Naive B cell (primary cell): Measurements from ENCODE around the gene NFATC2. TPM values are rescaled to one million over a fixed set of nuclear protein-coding genes. Genes with fewer than 3 reads are reported as not detected.

Experiments used
- ATAC-seq, 2 donors: fragments of 150-1000 bp; cut with Tn5 transposase; 2 replicates each; pipeline ENCODE4 v1.10.0; 2021; ENCODE audit warnings: low read depth in 2 of 2, mild to moderate bottlenecking in 2 of 2, moderate library complexity in 2 of 2
- DNase-seq: peaks from one replicate; pipeline ENCODE4 v3.0.0; 2022
- H3K27ac Mint-ChIP-seq, 6 donors: one replicate each; pipeline ENCODE4 v1.8.0; 2020 to 2022; ENCODE audit warnings: mild to moderate bottlenecking in 6 of 6, mixed read lengths in 6 of 6, moderate library complexity in 5 of 6, inconsistent platforms in 2 of 6
- H3K27me3 Mint-ChIP-seq, 3 donors: one replicate each; pipeline ENCODE4 v1.8.0; 2021 to 2022; ENCODE audit warnings: mixed read lengths in 3 of 3, mild to moderate bottlenecking in 1 of 3
- H3K36me3 Mint-ChIP-seq, 2 donors: one replicate each; pipeline ENCODE4 v1.8.0; 2020 to 2022; ENCODE audit warnings: mixed read lengths in 2 of 2, inconsistent platforms in 1 of 2, mild to moderate bottlenecking in 1 of 2
- H3K4me1 Mint-ChIP-seq, 3 donors: one replicate each; pipeline ENCODE4 v1.8.0; 2020 to 2022; ENCODE audit warnings: mixed read lengths in 3 of 3, inconsistent platforms in 1 of 3, mild to moderate bottlenecking in 1 of 3, moderate library complexity in 1 of 3
- H3K4me3 Mint-ChIP-seq, 8 donors: one replicate each; pipeline ENCODE4 v1.8.0; 2020 to 2022; ENCODE audit warnings: mild to moderate bottlenecking in 8 of 8, mixed read lengths in 8 of 8, moderate library complexity in 8 of 8, inconsistent platforms in 2 of 8
- H3K9me3 Mint-ChIP-seq, 7 donors: one replicate each; pipeline ENCODE4 v1.8.0; 2020 to 2022; ENCODE audit warnings: mixed read lengths in 7 of 7, mild to moderate bottlenecking in 5 of 7, inconsistent platforms in 2 of 7, moderate library complexity in 1 of 7
- polyA plus RNA-seq, 6 donors: library from polyadenylated mRNA; unstranded; fragments of 300-500 nt; fragmentation: Illumina TruSeq; gene quantifications; one replicate each; pipeline ENCODE4 v1.2.3, GENCODE V29; 2021; ENCODE audit warnings: low read depth in 6 of 6

NFATC2 gene
- polyA plus RNA-seq, 6 donors from 2014 or later: 4.6 to 22.9 (median 14.6) TPM

DNA sequence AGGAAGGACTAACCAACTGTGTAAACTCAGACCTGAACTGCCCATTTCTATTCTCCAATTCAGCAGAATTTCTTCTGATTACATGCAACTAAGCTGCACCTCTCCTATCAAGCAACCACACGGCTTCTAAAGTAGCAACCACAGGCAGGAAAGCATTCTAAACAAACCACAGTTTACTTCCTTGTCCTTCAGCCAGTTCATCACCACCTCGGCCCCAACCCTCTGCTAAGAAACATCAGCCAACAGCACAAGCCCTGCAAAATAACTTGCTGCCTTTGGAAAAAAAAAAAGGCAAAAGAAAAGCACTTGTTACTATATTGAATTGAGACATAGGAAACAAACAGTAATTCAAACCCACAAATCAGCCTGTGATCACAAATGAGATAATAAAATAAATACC, 140.3 kb downstream of the NFATC2 start:
- peak overlapping the region; percentile 90 to 99 (median 98) for H3K27ac Mint-ChIP-seq
- no peaks in the 10 kb centered on the region for H3K27me3 Mint-ChIP-seq
- DNase-seq: no peak
- no peaks in the 10 kb centered on the region for H3K9me3 Mint-ChIP-seq
- peak in 1 of 2 donors; percentile 9 for ATAC-seq
- H3K4me1 Mint-ChIP-seq: peaks cover 55 to 82% (median 56%) of the 10 kb centered on the region in 3 donors
- peak overlapping the region in 5 of 8 donors; percentile 3 to 80 (median 43) for H3K4me3 Mint-ChIP-seq
- H3K36me3 Mint-ChIP-seq: peaks cover 5 to 14% of the 10 kb centered on the region in 2 donors

GRCh38 chr20:51401496-51401895, 141.0 kb downstream of the NFATC2 start:
- H3K9me3 Mint-ChIP-seq: no peaks in the 10 kb centered on the region
- ATAC-seq: no peak
- H3K4me1 Mint-ChIP-seq: peaks cover 51 to 79% (median 53%) of the 10 kb centered on the region in 3 donors
- peaks cover 0 to 7% of the 10 kb centered on the region in 2 donors for H3K36me3 Mint-ChIP-seq
- no peak for DNase-seq
- peak overlapping the region; percentile 98 to 99 (median 98) for H3K27ac Mint-ChIP-seq
- H3K27me3 Mint-ChIP-seq: no peaks in the 10 kb centered on the region
- peak overlapping the region in 2 of 8 donors; percentile 46 to 83 for H3K4me3 Mint-ChIP-seq

DNA sequence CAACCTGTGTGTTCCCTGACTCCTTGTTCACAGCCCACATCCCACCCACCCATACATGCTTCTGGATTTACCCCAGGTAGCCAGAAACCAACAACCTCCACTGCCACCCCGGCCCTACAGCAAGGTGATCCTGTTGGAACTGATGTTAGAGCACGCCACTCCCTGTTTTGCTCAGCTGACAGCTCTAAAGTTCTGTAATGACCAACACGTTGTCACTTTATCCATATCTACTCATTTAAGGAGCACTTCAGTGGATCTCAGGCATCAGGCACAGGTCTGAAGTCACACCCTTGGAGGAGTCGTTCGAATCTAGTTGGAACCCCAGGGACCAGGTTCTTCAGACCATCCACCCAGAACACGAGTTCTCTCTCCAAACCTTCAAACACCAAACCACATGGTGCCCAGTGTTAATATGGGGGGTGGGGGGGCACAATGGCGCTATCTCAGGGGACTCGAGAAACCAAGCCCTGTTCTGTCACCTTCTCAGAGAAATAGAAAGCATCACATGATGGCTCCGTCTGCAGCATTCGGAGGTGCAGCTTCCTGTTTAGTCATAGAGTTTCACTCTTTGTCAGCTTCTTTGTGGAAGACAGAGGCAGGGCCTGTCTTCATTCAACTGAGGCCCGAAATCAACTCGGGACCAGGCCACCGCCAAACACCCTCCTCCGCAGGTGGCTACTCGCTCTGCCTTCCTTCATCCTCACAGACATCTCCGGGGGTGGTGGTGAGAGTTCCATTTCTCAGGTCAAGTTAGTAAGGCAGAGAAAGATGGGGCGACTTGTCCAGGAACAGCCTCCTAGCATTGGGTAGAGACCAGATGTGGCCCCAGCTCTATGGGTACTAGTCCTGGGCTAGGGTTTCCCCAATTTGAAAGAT, 142.2 kb downstream of the NFATC2 start:
- Mint-ChIP-seq H3K27ac (peak overlapping the region; percentile 98 to 99 (median 98)), H3K36me3 (peaks cover 0 to 7% of the 10 kb centered on the region in 2 donors), H3K4me1 (peaks cover 46 to 68% (median 53%) of the 10 kb centered on the region in 3 donors), H3K4me3 (peak overlapping the region; percentile 34 to 88 (median 78)), H3K9me3 (no peaks in the 10 kb centered on the region), H3K27me3 (no peaks in the 10 kb centered on the region)
- ATAC-seq: peak; percentile 73 to 77
- peak; percentile 79 for DNase-seq

DNA sequence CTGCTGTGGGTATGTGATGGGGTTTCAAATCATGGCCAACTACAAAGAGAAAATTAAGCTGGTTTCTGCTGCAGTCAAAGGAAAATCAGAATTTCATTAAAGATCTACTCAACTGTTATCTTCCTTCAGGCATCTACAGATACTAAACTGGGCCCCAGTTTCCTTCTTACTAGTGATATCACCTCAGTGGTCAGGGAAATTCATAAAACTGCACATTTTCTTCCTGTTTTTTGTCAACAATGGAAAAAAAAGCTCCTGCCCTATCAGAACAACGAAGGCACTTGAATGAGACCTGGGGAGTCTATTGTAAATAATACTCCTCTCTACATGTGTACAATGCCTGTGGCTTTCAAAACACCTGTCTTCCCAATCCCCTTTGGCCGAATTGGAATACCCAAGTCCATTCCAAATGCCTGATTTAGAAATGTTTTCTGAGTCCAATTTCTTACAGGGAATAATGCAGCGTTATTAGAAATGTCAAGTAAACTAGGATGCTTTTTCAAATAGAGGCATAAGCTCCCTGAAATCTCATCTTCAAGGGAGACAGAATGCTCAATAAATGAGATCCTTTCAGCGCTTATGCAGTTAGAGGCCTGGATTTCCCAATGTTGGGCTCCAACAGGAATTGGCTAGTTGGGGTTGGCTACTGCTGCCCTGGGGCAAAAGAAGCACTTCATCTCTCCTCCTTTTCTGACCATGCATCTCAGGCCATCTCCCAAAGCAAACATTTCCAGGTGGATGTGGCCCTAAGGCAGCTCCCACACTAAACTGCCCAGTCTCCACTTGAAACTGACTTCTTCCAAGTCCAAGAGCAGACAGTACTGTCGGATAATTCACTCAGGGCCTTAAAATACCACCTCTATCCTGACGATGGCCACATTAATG, 143.3 kb downstream of the NFATC2 start:
- Mint-ChIP-seq H3K36me3 (peaks cover 0 to 15% of the 10 kb centered on the region in 2 donors), H3K27me3 (no peaks in the 10 kb centered on the region), H3K4me1 (peaks cover 36 to 62% (median 47%) of the 10 kb centered on the region in 3 donors), H3K4me3 (peak overlapping the region in 1 of 8 donors; percentile 72), H3K9me3 (no peaks in the 10 kb centered on the region), H3K27ac (peak overlapping the region; percentile 61 to 99 (median 98))
- ATAC-seq (no peak), DNase-seq (no peak)

DNA sequence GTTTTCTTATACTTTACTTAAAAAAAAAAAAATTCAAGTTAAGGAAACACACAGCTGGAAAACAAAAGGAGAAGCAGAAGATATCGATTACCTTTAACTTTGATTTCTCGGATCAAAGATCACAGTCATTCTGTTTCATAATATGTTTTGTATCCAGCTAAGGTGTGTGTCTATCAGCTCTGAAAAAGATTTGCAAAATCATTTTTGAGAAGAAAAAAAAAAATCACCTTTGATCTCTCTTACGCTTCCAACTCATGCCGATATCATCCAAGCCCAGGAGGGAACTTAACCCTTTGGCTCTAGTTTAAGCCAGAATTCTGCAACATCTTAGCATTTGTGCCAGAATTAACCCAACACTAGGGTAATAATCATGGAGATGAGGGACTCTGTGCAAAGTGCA, 144.0 kb downstream of the NFATC2 start:
- Mint-ChIP-seq H3K27ac (peak overlapping the region in 3 of 6 donors; percentile 19 to 98 (median 61)), H3K4me3 (no peak overlapping the region), H3K27me3 (no peaks in the 10 kb centered on the region), H3K9me3 (no peaks in the 10 kb centered on the region), H3K4me1 (peaks cover 33 to 56% (median 45%) of the 10 kb centered on the region in 3 donors), H3K36me3 (peaks cover 0 to 17% of the 10 kb centered on the region in 2 donors)
- DNase-seq (no peak), ATAC-seq (no peak)

- Mint-ChIP-seq H3K36me3 (peaks cover 0 to 17% of the 10 kb centered on the region in 2 donors), H3K27ac (no peak overlapping the region), H3K4me3 (no peak overlapping the region), H3K9me3 (no peaks in the 10 kb centered on the region), H3K27me3 (no peaks in the 10 kb centered on the region), H3K4me1 (peaks cover 29 to 51% (median 43%) of the 10 kb centered on the region in 3 donors)
- ATAC-seq (no peak), DNase-seq (no peak)
These were observed 144.4 kb downstream of the NFATC2 start for GRCh38 chr20:51398083-51398482.

- peaks cover 9 to 17% of the 10 kb centered on the region in 2 donors for H3K36me3 Mint-ChIP-seq
- peaks cover 22 to 42% (median 33%) of the 10 kb centered on the region in 3 donors for H3K4me1 Mint-ChIP-seq
- DNase-seq (no peak), ATAC-seq (no peak)
- peak overlapping the region in 2 of 6 donors; percentile 38 to 76 for H3K27ac Mint-ChIP-seq
- peak overlapping the region in 1 of 8 donors; percentile 6 for H3K4me3 Mint-ChIP-seq
- H3K9me3 Mint-ChIP-seq: no peaks in the 10 kb centered on the region
- H3K27me3 Mint-ChIP-seq: no peaks in the 10 kb centered on the region
These were observed 145.4 kb downstream of the NFATC2 start for GRCh38 chr20:51397137-51397536.

- H3K27me3 Mint-ChIP-seq: no peaks in the 10 kb centered on the region
- no peaks in the 10 kb centered on the region for H3K9me3 Mint-ChIP-seq
- H3K36me3 Mint-ChIP-seq: peaks cover 10 to 17% of the 10 kb centered on the region in 2 donors
- no peak overlapping the region for H3K4me3 Mint-ChIP-seq
- peak overlapping the region in 1 of 6 donors; percentile 66 for H3K27ac Mint-ChIP-seq
- DNase-seq: no peak
- H3K4me1 Mint-ChIP-seq: peaks cover 16 to 35% (median 26%) of the 10 kb centered on the region in 3 donors
- no peak for ATAC-seq
These were observed 146.1 kb downstream of the NFATC2 start for GRCh38 chr20:51396365-51396909.

DNA sequence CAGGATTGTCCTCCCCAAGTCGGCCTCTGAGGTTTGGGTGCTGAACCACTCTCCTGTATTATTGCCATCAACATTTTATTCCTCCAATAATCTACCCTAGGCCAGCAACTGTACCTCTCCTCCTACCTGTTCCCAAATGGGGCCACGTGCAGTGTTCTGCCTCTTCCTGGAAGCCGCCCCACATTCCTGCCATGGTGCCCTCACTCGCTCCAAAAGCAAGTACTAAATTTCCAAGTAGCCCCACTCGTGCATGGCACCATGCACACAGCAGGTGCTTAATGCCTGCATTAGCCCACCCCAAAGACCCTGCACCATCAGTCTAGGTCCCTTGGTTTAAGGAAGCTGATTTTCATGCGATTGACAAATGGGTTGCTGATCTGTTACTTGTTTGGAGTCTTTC, 147.8 kb downstream of the NFATC2 start:
- no peak overlapping the region for H3K4me3 Mint-ChIP-seq
- H3K27ac Mint-ChIP-seq: peak overlapping the region in 4 of 6 donors; percentile 5 to 87 (median 66)
- no peaks in the 10 kb centered on the region for H3K27me3 Mint-ChIP-seq
- no peak for ATAC-seq
- no peak for DNase-seq
- H3K36me3 Mint-ChIP-seq: peaks cover 10% of the 10 kb centered on the region in 2 donors
- no peaks in the 10 kb centered on the region for H3K9me3 Mint-ChIP-seq
- H3K4me1 Mint-ChIP-seq: peaks cover 5 to 17% (median 9%) of the 10 kb centered on the region in 3 donors

GRCh38 chr20:51393571-51393970, 148.9 kb downstream of the NFATC2 start:
- H3K27me3 Mint-ChIP-seq: no peaks in the 10 kb centered on the region
- H3K36me3 Mint-ChIP-seq: peaks cover 10% of the 10 kb centered on the region in 2 donors
- no peaks in the 10 kb centered on the region for H3K9me3 Mint-ChIP-seq
- H3K27ac Mint-ChIP-seq: no peak overlapping the region
- H3K4me1 Mint-ChIP-seq: peaks cover under 1 to 10% (median 7%) of the 10 kb centered on the region in 3 donors
- no peak overlapping the region for H3K4me3 Mint-ChIP-seq
- DNase-seq: no peak
- no peak for ATAC-seq

DNA sequence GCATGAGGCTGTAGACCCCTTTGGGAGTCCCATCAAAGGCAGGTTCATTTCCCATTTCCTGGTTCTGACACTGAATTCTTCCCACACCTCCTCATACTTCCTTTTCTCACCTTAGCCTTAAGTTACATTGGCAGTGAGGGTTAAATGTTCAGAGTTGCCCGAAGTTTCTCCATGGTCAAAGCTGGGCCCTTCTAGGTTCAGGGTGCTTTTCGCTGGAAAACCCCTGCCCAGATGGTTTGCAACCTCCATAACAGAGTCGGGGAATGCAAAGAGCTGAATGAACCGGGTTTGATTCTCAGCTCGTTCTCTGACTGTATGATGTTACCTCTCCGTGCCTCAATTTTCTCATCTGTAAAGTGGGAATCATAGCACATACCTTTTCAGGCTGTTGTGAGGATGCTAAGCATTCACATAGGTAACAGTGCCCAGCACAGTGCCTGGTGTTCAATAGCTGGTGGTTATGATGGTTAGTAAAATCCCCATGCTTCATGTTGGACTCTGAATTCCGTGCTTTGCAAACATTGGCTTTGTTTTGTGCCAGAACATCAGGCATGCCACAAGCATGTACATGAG, 149.8 kb downstream of the NFATC2 start:
- Mint-ChIP-seq H3K27me3 (no peaks in the 10 kb centered on the region), H3K4me3 (no peak overlapping the region), H3K4me1 (peaks cover 0 to 10% (median 7%) of the 10 kb centered on the region in 3 donors), H3K36me3 (peaks cover 10% of the 10 kb centered on the region in 2 donors), H3K27ac (peak overlapping the region in 1 of 6 donors; percentile 22), H3K9me3 (no peaks in the 10 kb centered on the region)
- ATAC-seq: no peak
- DNase-seq: no peak

GRCh38 chr20:51391926-51392325, 150.6 kb downstream of the NFATC2 start:
- no peak overlapping the region for H3K4me3 Mint-ChIP-seq
- peak overlapping the region in 1 of 6 donors; percentile 15 for H3K27ac Mint-ChIP-seq
- H3K27me3 Mint-ChIP-seq: no peaks in the 10 kb centered on the region
- H3K4me1 Mint-ChIP-seq: peaks cover 0 to 7% (median 5%) of the 10 kb centered on the region in 3 donors
- H3K36me3 Mint-ChIP-seq: peaks cover 10% of the 10 kb centered on the region in 2 donors
- H3K9me3 Mint-ChIP-seq: no peaks in the 10 kb centered on the region
- DNase-seq: no peak
- no peak for ATAC-seq
